DND-41 (cell line): ENCODE measurements around the gene SPACA7.

ENCODE experiments used
- ATAC-seq: fragments of 200-7000 bp; cut with Tn5 transposase; 3 replicates; pipeline ENCODE4 v1.9.1; 2021; ENCODE audit warnings: low read depth; ENCODE audit not compliant: insufficient read depth
- DNase-seq: peaks from one replicate; pipeline ENCODE4 v3.0.0-alpha.2; 2020
- H2AFZ ChIP-seq: 2 replicates; pipeline ENCODE4 v1.6.0; 2012; ENCODE audit warnings: low read depth, low read length
- H3K27ac ChIP-seq: 2 replicates; pipeline ENCODE4 v1.5.1; 2012; ENCODE audit warnings: low read length, inconsistent platforms
- H3K27me3 ChIP-seq: fragments of 200-600 bp; sonication (generic); 2 replicates; pipeline ENCODE4 v1.6.0; 2012; ENCODE audit warnings: low read length, mild to moderate bottlenecking, inconsistent platforms; ENCODE audit not compliant: insufficient read depth, poor library complexity
- H3K36me3 ChIP-seq: 2 replicates; pipeline ENCODE4 v1.5.1; 2012; ENCODE audit warnings: low read length, inconsistent platforms; ENCODE audit not compliant: insufficient read depth
- H3K4me1 ChIP-seq: 2 replicates; pipeline ENCODE4 v1.5.1; 2012; ENCODE audit warnings: mild to moderate bottlenecking, low read length; ENCODE audit not compliant: insufficient read depth
- H3K4me2 ChIP-seq: 2 replicates; pipeline ENCODE4 v1.6.0; 2012; ENCODE audit warnings: mild to moderate bottlenecking, moderate library complexity, low read length, inconsistent platforms; ENCODE audit not compliant: insufficient read depth
- H3K4me3 ChIP-seq, 2 experiments: fragments of 200-600 bp in 1 of 2; shearing (Covaris generic) in 1 of 2; 2 replicates each; pipeline ENCODE4 v1.5.1; 2012 to 2016; ENCODE audit warnings: inconsistent platforms in 2 of 2, low read length in 2 of 2, mild to moderate bottlenecking in 2 of 2, low read depth in 1 of 2, moderate library complexity in 1 of 2
- H3K79me2 ChIP-seq: 2 replicates; pipeline ENCODE4 v1.6.0; 2012; ENCODE audit warnings: low read length, inconsistent platforms; ENCODE audit not compliant: insufficient read depth
- H3K9ac ChIP-seq: 2 replicates; pipeline ENCODE4 v1.6.0; 2012; ENCODE audit warnings: low read depth, mild to moderate bottlenecking, inconsistent platforms, low read length, moderate library complexity
- H3K9me3 ChIP-seq: 2 replicates; pipeline ENCODE4 v1.5.1; 2012; ENCODE audit warnings: low read length, moderate library complexity, mild to moderate bottlenecking, inconsistent platforms; ENCODE audit not compliant: insufficient read depth, severe bottlenecking
- H4K20me1 ChIP-seq: 2 replicates; pipeline ENCODE4 v1.6.0; 2012; ENCODE audit warnings: low read length; ENCODE audit not compliant: insufficient read depth
- CTCF ChIP-seq: IDR thresholded peaks from 2 replicates; pipeline ENCODE4 v1.5.1; 2012; ENCODE audit warnings: borderline replicate concordance, low read length, moderate library complexity, mild to moderate bottlenecking; ENCODE audit not compliant: poor library complexity, severe bottlenecking; ENCODE audit errors: extremely low read depth
- EZH2 ChIP-seq: IDR thresholded peaks from 3 replicates; pipeline ENCODE4 v1.6.1; 2012; ENCODE audit warnings: borderline replicate concordance, low read depth, mild to moderate bottlenecking, moderate library complexity, low read length, inconsistent platforms; ENCODE audit not compliant: severe bottlenecking

The SPACA7 gene

GRCh38 chr13:112329376-112329775 lies 46.8 kb upstream of the SPACA7 start:
- H3K36me3 ChIP-seq = no peaks in the 10 kb centered on the region
- H3K4me2 ChIP-seq = no peak overlapping the region
- no peak for ATAC-seq
- DNase-seq = no peak
- no peak overlapping the region for H3K27ac ChIP-seq
- no peaks in the 10 kb centered on the region for H3K4me1 ChIP-seq
- no peaks in the 10 kb centered on the region for H4K20me1 ChIP-seq
- H3K9ac ChIP-seq = no peak overlapping the region
- no peak for TF ChIP-seq EZH2
- no peak for TF ChIP-seq CTCF
- no peak overlapping the region for H3K4me3 ChIP-seq
- H3K27me3 ChIP-seq = peaks cover 4% of the 10 kb centered on the region
- no peak overlapping the region for H2AFZ ChIP-seq
- no peaks in the 10 kb centered on the region for H3K9me3 ChIP-seq
- no peaks in the 10 kb centered on the region for H3K79me2 ChIP-seq

- no peaks in the 10 kb centered on the region for H3K36me3 ChIP-seq
- H3K9ac ChIP-seq = no peak overlapping the region
- H3K27me3 ChIP-seq = peaks cover 4% of the 10 kb centered on the region
- no peak overlapping the region for H3K4me3 ChIP-seq
- ATAC-seq (no peak), DNase-seq (no peak)
- no peak overlapping the region for H3K27ac ChIP-seq
- no peak overlapping the region for H3K4me2 ChIP-seq
- H3K79me2 ChIP-seq = no peaks in the 10 kb centered on the region
- no peaks in the 10 kb centered on the region for H3K4me1 ChIP-seq
- no peaks in the 10 kb centered on the region for H3K9me3 ChIP-seq
- H2AFZ ChIP-seq = no peak overlapping the region
- TF ChIP-seq CTCF (no peak), EZH2 (no peak)
- H4K20me1 ChIP-seq = no peaks in the 10 kb centered on the region
These were observed 46.1 kb upstream of the SPACA7 start for GRCh38 chr13:112330066-112330465.

- no peaks in the 10 kb centered on the region for H4K20me1 ChIP-seq
- H3K36me3 ChIP-seq = no peaks in the 10 kb centered on the region
- no peak overlapping the region for H3K9ac ChIP-seq
- no peak for ATAC-seq
- H3K27me3 ChIP-seq = peaks cover 4% of the 10 kb centered on the region
- no peak for DNase-seq
- no peaks in the 10 kb centered on the region for H3K4me1 ChIP-seq
- no peaks in the 10 kb centered on the region for H3K9me3 ChIP-seq
- H3K4me3 ChIP-seq = no peak overlapping the region
- no peaks in the 10 kb centered on the region for H3K79me2 ChIP-seq
- H2AFZ ChIP-seq = no peak overlapping the region
- no peak for TF ChIP-seq CTCF
- H3K27ac ChIP-seq = no peak overlapping the region
- H3K4me2 ChIP-seq = no peak overlapping the region
These were observed 45.4 kb upstream of the SPACA7 start for GRCh38 chr13:112330479-112331381.

GRCh38 chr13:112331675-112332074 lies 44.5 kb upstream of the SPACA7 start:
- ATAC-seq (no peak), DNase-seq (no peak)
- Histone ChIP-seq H3K27me3 (no peaks in the 10 kb centered on the region), H3K4me2 (no peak overlapping the region), H3K79me2 (no peaks in the 10 kb centered on the region), H4K20me1 (no peaks in the 10 kb centered on the region), H3K4me1 (no peaks in the 10 kb centered on the region), H3K9ac (no peak overlapping the region), H2AFZ (no peak overlapping the region), H3K27ac (no peak overlapping the region), H3K36me3 (no peaks in the 10 kb centered on the region), H3K9me3 (no peaks in the 10 kb centered on the region), H3K4me3 (no peak overlapping the region)
- TF ChIP-seq CTCF (no peak), EZH2 (no peak)
